ENCODE results near the gene NPDC1. TPM values are rescaled to one million over a fixed set of nuclear protein-coding genes. Genes with fewer than 3 reads are reported as not detected.
A peak's percentile ranks its signal among the peaks of the same experiment; 100 is the strongest.

The NPDC1 gene
- total and polyA plus RNA-seq, 4 donors: 2.7 to 14.5 (median 7.3) TPM

DNA sequence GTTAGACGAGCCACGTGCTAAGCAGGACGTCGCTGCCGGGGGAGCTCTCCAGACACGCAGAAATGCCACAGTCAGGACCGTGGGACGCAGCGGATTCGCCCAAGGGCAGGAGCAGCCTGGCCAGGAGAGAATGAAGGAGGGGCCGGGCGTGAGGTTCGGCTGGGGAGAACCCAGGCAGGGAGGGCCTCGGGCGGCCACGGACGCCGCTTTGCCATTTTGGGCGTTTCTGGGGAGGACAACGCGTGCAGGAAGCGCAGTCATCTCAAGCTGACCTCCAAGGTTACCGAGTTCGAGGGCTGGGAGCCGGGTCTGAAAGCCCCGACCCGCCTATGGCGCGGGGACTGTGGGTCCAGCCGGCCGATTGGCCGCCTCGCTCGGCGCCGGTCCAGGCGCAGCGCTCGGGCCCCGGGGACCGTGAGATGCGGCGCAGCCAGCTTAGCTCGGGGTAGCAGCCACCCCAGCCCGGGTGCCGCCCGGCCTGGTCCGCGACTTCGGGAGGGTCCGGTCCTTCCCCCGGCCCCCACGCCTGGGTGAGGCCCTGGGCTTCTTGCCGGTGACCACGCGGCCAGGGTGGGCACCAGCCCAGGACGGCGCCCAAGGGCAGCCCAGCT lies 40.0 kb upstream of the NPDC1 start:
- peaks cover 5 to 20% (median 11%) of the 10 kb centered on the region in 4 donors for H3K4me1 ChIP-seq (ENCODE audit: control insufficient read depth in 4 of 4, insufficient read depth in 4 of 4, low read length in 3 of 4)
- H3K9ac ChIP-seq (ENCODE audit: low read depth in 1 of 2, low read length in 2 of 2): peak overlapping the region in 1 of 2 donors; percentile 71
- TF ChIP-seq, protein P1, sequence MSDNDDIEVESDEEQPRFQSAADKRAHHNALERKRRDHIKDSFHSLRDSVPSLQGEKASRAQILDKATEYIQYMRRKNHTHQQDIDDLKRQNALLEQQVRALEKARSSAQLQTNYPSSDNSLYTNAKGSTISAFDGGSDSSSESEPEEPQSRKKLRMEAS (IDR thresholded peaks at IDR 0.05): no peak
- TF ChIP-seq EGR1 (IDR thresholded peaks at IDR 0.05; ENCODE audit: low read depth in 2 of 2): no peak
- TF ChIP-seq YY1 (IDR thresholded peaks at IDR 0.05): no peak
- TF ChIP-seq JUND (IDR thresholded peaks at IDR 0.05): no peak
- no peak for TF ChIP-seq GABPA (IDR thresholded peaks at IDR 0.05 in 1 of 2, conservative IDR thresholded peaks at IDR 0.05 in 1 of 2)
- no peak for TF ChIP-seq SP1 (IDR thresholded peaks at IDR 0.05)
- TF ChIP-seq REST (IDR thresholded peaks at IDR 0.05): no peak
- TF ChIP-seq TAF1 (conservative IDR thresholded peaks at IDR 0.05): no peak
- TF ChIP-seq FOXA1 (IDR thresholded peaks at IDR 0.05): no peak
- TF ChIP-seq FOXA2 (IDR thresholded peaks at IDR 0.05): no peak
- no peak for TF ChIP-seq HNF4A (conservative IDR thresholded peaks at IDR 0.05)
- TF ChIP-seq NR2F2 (IDR thresholded peaks at IDR 0.05): no peak
- WGBS: 6% methylated on average over 58 of the region's 58 CpGs
- peaks cover 0 to 10% (median 3%) of the 10 kb centered on the region in 4 donors for H3K36me3 ChIP-seq (ENCODE audit: control insufficient read depth in 4 of 4, insufficient read depth in 3 of 4, low read depth in 1 of 4, low read length in 3 of 4)
- H3K27me3 ChIP-seq (ENCODE audit: control insufficient read depth in 4 of 4, insufficient read depth in 4 of 4, low read length in 3 of 4): no peaks in the 10 kb centered on the region
- H3K9me3 ChIP-seq (ENCODE audit: control insufficient read depth in 4 of 4, low read length in 3 of 4): no peaks in the 10 kb centered on the region
- peak overlapping the region; percentile 51 to 81 (median 74) for H3K4me3 ChIP-seq (ENCODE audit: low read depth in 1 of 3, low read length in 3 of 3)
- H3K27ac ChIP-seq (ENCODE audit: low read depth in 1 of 2, low read length in 2 of 2): peak overlapping the region; percentile 75 to 78
- DNase-seq (ENCODE audit: low spot score): peak; percentile 52

DNA sequence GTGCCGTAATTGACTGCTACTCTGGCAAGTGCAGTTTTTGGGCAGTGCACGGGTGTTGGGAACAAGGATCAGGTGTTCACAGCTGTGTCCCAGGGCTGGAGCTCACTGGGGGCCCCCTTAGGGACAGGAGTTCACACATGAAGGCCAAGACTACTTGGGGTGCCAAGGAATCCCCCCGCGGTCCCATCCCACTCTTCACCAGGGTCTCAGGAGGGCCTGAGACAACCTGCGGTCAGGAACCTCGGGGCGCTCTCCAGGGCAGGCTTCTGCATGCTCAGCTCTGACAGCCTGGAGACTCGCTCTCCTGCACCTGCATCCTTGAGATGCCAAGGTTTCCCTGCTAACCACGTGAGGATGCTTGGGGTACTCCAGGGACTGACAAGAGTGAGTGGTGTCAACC lies 38.5 kb upstream of the NPDC1 start:
- TF ChIP-seq FOXA1 (IDR thresholded peaks at IDR 0.05): no peak
- no peak for TF ChIP-seq YY1 (IDR thresholded peaks at IDR 0.05)
- no peak for TF ChIP-seq FOXA2 (IDR thresholded peaks at IDR 0.05)
- no peak for TF ChIP-seq EGR1 (IDR thresholded peaks at IDR 0.05; ENCODE audit: low read depth in 2 of 2)
- no peak for TF ChIP-seq RAD21 (IDR thresholded peaks at IDR 0.05)
- no peak for TF ChIP-seq CTCF (IDR thresholded peaks at IDR 0.05; ENCODE audit: low read depth, low read length, missing input control)
- TF ChIP-seq, protein P1 (IDR thresholded peaks at IDR 0.05): no peak
- TF ChIP-seq, protein P2, sequence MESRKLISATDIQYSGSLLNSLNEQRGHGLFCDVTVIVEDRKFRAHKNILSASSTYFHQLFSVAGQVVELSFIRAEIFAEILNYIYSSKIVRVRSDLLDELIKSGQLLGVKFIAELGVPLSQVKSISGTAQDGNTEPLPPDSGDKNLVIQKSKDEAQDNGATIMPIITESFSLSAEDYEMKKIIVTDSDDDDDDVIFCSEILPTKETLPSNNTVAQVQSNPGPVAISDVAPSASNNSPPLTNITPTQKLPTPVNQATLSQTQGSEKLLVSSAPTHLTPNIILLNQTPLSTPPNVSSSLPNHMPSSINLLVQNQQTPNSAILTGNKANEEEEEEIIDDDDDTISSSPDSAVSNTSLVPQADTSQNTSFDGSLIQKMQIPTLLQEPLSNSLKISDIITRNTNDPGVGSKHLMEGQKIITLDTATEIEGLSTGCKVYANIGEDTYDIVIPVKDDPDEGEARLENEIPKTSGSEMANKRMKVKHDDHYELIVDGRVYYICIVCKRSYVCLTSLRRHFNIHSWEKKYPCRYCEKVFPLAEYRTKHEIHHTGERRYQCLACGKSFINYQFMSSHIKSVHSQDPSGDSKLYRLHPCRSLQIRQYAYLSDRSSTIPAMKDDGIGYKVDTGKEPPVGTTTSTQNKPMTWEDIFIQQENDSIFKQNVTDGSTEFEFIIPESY (IDR thresholded peaks at IDR 0.05): no peak
- no peak for TF ChIP-seq HNF4A (conservative IDR thresholded peaks at IDR 0.05)
- no peak for TF ChIP-seq TAF1 (conservative IDR thresholded peaks at IDR 0.05)
- no peak for TF ChIP-seq NR2F2 (IDR thresholded peaks at IDR 0.05)
- DNase-seq (ENCODE audit: low spot score): no peak
- WGBS: 83% methylated on average over 9 of the region's 9 CpGs
- H3K27ac ChIP-seq (ENCODE audit: low read depth in 1 of 2, low read length in 2 of 2): no peak overlapping the region
- no peak overlapping the region for H3K4me3 ChIP-seq (ENCODE audit: low read depth in 1 of 3, low read length in 3 of 3)
- H3K4me1 ChIP-seq (ENCODE audit: control insufficient read depth in 4 of 4, insufficient read depth in 4 of 4, low read length in 3 of 4): peaks cover 5 to 20% (median 11%) of the 10 kb centered on the region in 4 donors
- no peaks in the 10 kb centered on the region for H3K36me3 ChIP-seq (ENCODE audit: control insufficient read depth in 4 of 4, insufficient read depth in 3 of 4, low read depth in 1 of 4, low read length in 3 of 4)
- no peak overlapping the region for H3K9ac ChIP-seq (ENCODE audit: low read depth in 1 of 2, low read length in 2 of 2)
- no peaks in the 10 kb centered on the region for H3K9me3 ChIP-seq (ENCODE audit: control insufficient read depth in 4 of 4, low read length in 3 of 4)
- H3K27me3 ChIP-seq (ENCODE audit: control insufficient read depth in 4 of 4, insufficient read depth in 4 of 4, low read length in 3 of 4): peaks cover 0 to 6% (median under 1%) of the 10 kb centered on the region in 4 donors
